GM12878 (cell line): ENCODE results near the gene SCUBE3. TPM values are rescaled to one million over a fixed set of nuclear protein-coding genes. Genes with fewer than 3 reads are reported as not detected.

Source experiments
- ATAC-seq: fragments of 200-7000 bp; cut with Tn5 transposase; 3 replicates; pipeline ENCODE4 v1.9.1; 2020; ENCODE audit warnings: mild to moderate bottlenecking, moderate library complexity
- BruUV-seq: library from RNA; stranded (reverse); fragments of 400-500 nt; replicated peaks from 2 replicates; lab custom pipeline; 2021; lab: Mats Ljungman, UMichigan
- CTCF ChIA-PET: fragments of 300-600 bp; sonication (Branson Sonifier 250); formaldehyde crosslinking; extraction: SDS; loops from one replicate; lab custom pipeline; 2021; ENCODE audit warnings: inconsistent platforms; lab: Yijun Ruan, JAX
- POLR2A ChIA-PET: fragments of 350-600 bp; formaldehyde crosslinking; extraction: SDS; loops from one replicate; lab custom pipeline; 2021; ENCODE audit warnings: inconsistent platforms; lab: Charles Lee
- RAD21 ChIA-PET: fragments of 300-600 bp; sonication (Branson Sonifier 250); formaldehyde crosslinking; loops from one replicate; lab custom pipeline; 2023; ENCODE audit warnings: antibody characterized with exemption; ENCODE audit not compliant: unreplicated experiment; lab: Charles Lee
- SMC1A ChIA-PET: fragments of 300-600 bp; sonication (Branson Sonifier 250); formaldehyde crosslinking; loops from one replicate; lab custom pipeline; 2023; ENCODE audit not compliant: unreplicated experiment, uncharacterized antibody; lab: Charles Lee
- DNase-seq: peaks from one replicate; pipeline ENCODE4 v3.0.0-alpha.2; 2011; ENCODE audit warnings: low read depth, low spot score
- FAIRE-seq: peaks from 3 replicates; lab custom pipeline; 2011; peaks lifted over from hg19 to GRCh38; lab: Jason Lieb, UNC
- H2AFZ ChIP-seq: 2 replicates; pipeline ENCODE4 v1.6.0; 2011; ENCODE audit warnings: low read depth, low read length, control low read depth; ENCODE audit not compliant: control insufficient read depth
- H3K27ac ChIP-seq: 2 replicates; pipeline ENCODE4 v1.5.1; 2011; ENCODE audit warnings: control low read depth; ENCODE audit not compliant: control insufficient read depth, insufficient read depth
- H3K27me3 ChIP-seq, 2 experiments: replicated peaks in 1 of 2; 2 replicates each; pipeline versions ENCODE4 v1.6.0 to v1.6.1; 2011; ENCODE audit warnings: low read length in 1 of 2; ENCODE audit not compliant: control insufficient read depth in 2 of 2, insufficient read depth in 2 of 2
- H3K36me3 ChIP-seq, 2 experiments: 2 replicates each; pipeline ENCODE4 v1.5.1; 2011; ENCODE audit warnings: low read length in 1 of 2; ENCODE audit not compliant: control insufficient read depth in 2 of 2, insufficient read depth in 2 of 2
- H3K4me1 ChIP-seq: 2 replicates; pipeline ENCODE4 v1.6.1; 2011; ENCODE audit warnings: mild to moderate bottlenecking, low read length, moderate library complexity, mixed read lengths; ENCODE audit not compliant: control insufficient read depth, insufficient read depth
- H3K4me2 ChIP-seq: 2 replicates; pipeline ENCODE4 v1.6.0; 2011; ENCODE audit warnings: control low read depth; ENCODE audit not compliant: control insufficient read depth, insufficient read depth
- H3K4me3 ChIP-seq: fragments of 200-600 bp; sonication (generic); 2 replicates; pipeline ENCODE4 v1.5.1; 2016
- H3K79me2 ChIP-seq: 2 replicates; pipeline ENCODE4 v1.6.0; 2011; ENCODE audit warnings: low read length; ENCODE audit not compliant: control insufficient read depth, insufficient read depth
- H3K9ac ChIP-seq: 2 replicates; pipeline ENCODE4 v1.8.0; 2011; ENCODE audit warnings: low read length, control low read depth, mixed read lengths; ENCODE audit not compliant: control insufficient read depth, insufficient read depth
- H3K9me3 ChIP-seq: replicated peaks from 3 replicates; pipeline ENCODE4 v1.5.1; 2011; ENCODE audit warnings: mild to moderate bottlenecking, low read length; ENCODE audit not compliant: control insufficient read depth, insufficient read depth
- H4K20me1 ChIP-seq: 2 replicates; pipeline ENCODE4 v1.6.0; 2011; ENCODE audit not compliant: control insufficient read depth, insufficient read depth
- BACH1 ChIP-seq: fragments of 450-650 bp; IDR thresholded peaks from 2 replicates; pipeline ENCODE4 v1.6.1; 2017; ENCODE audit warnings: mild to moderate bottlenecking, borderline replicate concordance
- BCL3 ChIP-seq: IDR thresholded peaks from 2 replicates; pipeline ENCODE4 v1.6.1; 2011; ENCODE audit warnings: borderline replicate concordance, low read depth, mild to moderate bottlenecking, moderate library complexity, low read length; ENCODE audit not compliant: insufficient read depth, poor library complexity, severe bottlenecking
- CHD2 ChIP-seq: IDR thresholded peaks from 2 replicates; pipeline ENCODE4 v1.6.1; 2011; ENCODE audit warnings: low read depth, low read length, improper control_type of control experiment, borderline replicate concordance
- CREB1 ChIP-seq: IDR thresholded peaks from 2 replicates; pipeline ENCODE4 v1.6.1; 2012; ENCODE audit warnings: low read depth, mild to moderate bottlenecking, inconsistent platforms
- EZH2 ChIP-seq: IDR thresholded peaks from 2 replicates; pipeline ENCODE4 v1.6.1; 2012; ENCODE audit warnings: low read depth, mild to moderate bottlenecking, control low read depth, inconsistent platforms, low read length, borderline replicate concordance; ENCODE audit not compliant: control insufficient read depth
- HDGF ChIP-seq: fragments of 450-650 bp; IDR thresholded peaks from 2 replicates; pipeline ENCODE4 v1.6.1; 2016; ENCODE audit warnings: antibody characterized with exemption
- PRDM15 ChIP-seq: fragments of 450-650 bp; formaldehyde crosslinking; IDR thresholded peaks from 2 replicates; pipeline ENCODE4 v1.4.0; 2020; ENCODE audit warnings: mild to moderate bottlenecking, moderate library complexity
- RAD51 ChIP-seq: fragments of 450-650 bp; IDR thresholded peaks from 2 replicates; pipeline ENCODE4 v1.6.1; 2016; ENCODE audit warnings: moderate library complexity, mild to moderate bottlenecking, inconsistent platforms
- SMAD5 ChIP-seq: IDR thresholded peaks from 2 replicates; pipeline ENCODE4 v1.6.1; 2016; ENCODE audit warnings: antibody characterized with exemption, low read depth
- SMARCA5 ChIP-seq: fragments of 450-650 bp; IDR thresholded peaks from 2 replicates; pipeline ENCODE4 v1.6.1; 2017; ENCODE audit warnings: mild to moderate bottlenecking
- SP1 ChIP-seq: IDR thresholded peaks from one replicate; pipeline ENCODE4 v1.6.1; 2011; ENCODE audit warnings: low read depth, low read length
- USF2 ChIP-seq: IDR thresholded peaks from 2 replicates; pipeline ENCODE4 v1.6.1; 2011; ENCODE audit warnings: low read depth, low read length, improper control_type of control experiment, borderline replicate concordance
- ZSCAN29 ChIP-seq: fragments of 450-650 bp; IDR thresholded peaks from 2 replicates; pipeline ENCODE4 v1.6.1; 2017; ENCODE audit warnings: mild to moderate bottlenecking, moderate library complexity
- WGBS: methylation state at CpG from one replicate; pipeline ENCODE4 v1.1.6; 2016; ENCODE audit warnings: low lambda C conversion rate; ENCODE audit not compliant: insufficient replicate concordance, insufficient coverage; ENCODE audit errors: missing lambda C conversion rate; 5-methylcytosine and 5-hydroxymethylcytosine counted together
- in situ Hi-C: fragments of 300-500 bp; cut with MboI; formaldehyde crosslinking; loops from 9 replicates; pipeline ENCODE4 v1.14.3; 2018; ENCODE audit warnings: mixed read lengths
- intact Hi-C: fragments of 100-400 bp; cut with micrococcal nuclease; formaldehyde crosslinking; loops from one replicate; pipeline ENCODE4 v1.14.2; 2022; ENCODE audit not compliant: unreplicated experiment
- polyA plus RNA-seq, 11 experiments: library from polyadenylated mRNA; depleted of rRNA in 4 of 11; unstranded in 6 of 11; stranded (reverse) in 5 of 11; fragments of >200 nt; fragmentation: Nextera tagmentation in 4 of 11; fragmentation: Illumina TruSeq in 1 of 11; extraction: Ambion mirVana in 4 of 11; extraction: Trizol in 1 of 11; gene quantifications; 1 replicate in 1 of 11; 2 replicates in 10 of 11; pipeline versions ENCODE4 v1.2.1 to v1.2.3, GENCODE V29; 2011 to 2016; ENCODE audit warnings: inconsistent platforms in 2 of 11, missing spikeins in 2 of 11, low read depth in 1 of 11
- total RNA-seq, 4 experiments: library from RNA; depleted of rRNA in 3 of 4; stranded (reverse); fragments of >200 nt in 3 of 4; fragmentation: Illumina TruSeq in 1 of 4; extraction: Trizol in 1 of 4; gene quantifications; 2 replicates each; pipeline versions ENCODE4 v1.2.1 to v1.2.3, GENCODE V29; 2013 to 2021

SCUBE3 gene
- total and polyA plus RNA-seq, 10 of the 15 experiments (the other 5 are each of a cell fraction or from before 2014, with no cell fraction given), result under 0.01 to 0.20 (median 0.07) TPM; not detected in 4

- ATAC-seq (no peak), FAIRE-seq (no peak), DNase-seq (no peak)
- Histone ChIP-seq H3K9me3 (no peaks in the 10 kb centered on the region), H3K4me3 (no peak overlapping the region), H2AFZ (no peak overlapping the region), H3K79me2 (peaks cover 24% of the 10 kb centered on the region), H3K27me3 (no peaks in the 10 kb centered on the region), H4K20me1 (no peaks in the 10 kb centered on the region), H3K27ac (no peak overlapping the region), H3K36me3 (peaks cover 4 to 17% of the 10 kb centered on the region in 2 experiments; a peak in 3 of 4 replicates), H3K4me2 (no peak overlapping the region), H3K4me1 (peaks cover 7% of the 10 kb centered on the region), H3K9ac (no peak overlapping the region)
- CTCF ChIA-PET, result interaction anchor here (1.0 to 7.2 kb wide), 7 partner anchors 9 to 227 kb away, joined by 3 to 217 read pairs (median 22); partner anchors contain the start of gene FANCE
- intact Hi-C loops, result loop anchor here (5.0 to 10.0 kb wide), 2 partner anchors 270 to 437 kb away; no protein-coding TSS in a partner anchor
- POLR2A ChIA-PET, result no interaction called here
- BruUV-seq, result no TSS peak
- TF ChIP-seq BCL3 (no peak), EZH2 (no peak), CREB1 (no peak), HDGF (no peak), ZSCAN29 (no peak), USF2 (no peak), PRDM15 (CRISPR knock-in tag) (no peak), RAD51 (no peak), SMAD5 (no peak), SP1 (no peak), SMARCA5 (no peak), CHD2 (no peak), BACH1 (no peak)
- in situ Hi-C loops, result loop anchor here (5.0 kb wide), 2 partner anchors 37 to 172 kb away; partner anchors contain the start of gene RPL10A
- SMC1A ChIA-PET, result interaction anchor here (0.8 to 7.1 kb wide), 3 partner anchors 30 to 155 kb away, joined by 3 to 78 read pairs (median 4); partner anchors contain the start of gene FANCE
- RAD21 ChIA-PET, result interaction anchor here (1.0 to 7.5 kb wide), 4 partner anchors 9 to 154 kb away, joined by 3 to 127 read pairs (median 18); partner anchors contain the start of gene PPARD
- WGBS, result 91% methylated on average over 2 of the region's 2 CpGs
These were observed 81.3 kb downstream of the SCUBE3 start for GRCh38 chr6:35295036-35295435.
